B cell (primary cell): ENCODE data around the gene SFTPD. TPM values are rescaled to one million over a fixed set of nuclear protein-coding genes. Genes with fewer than 3 reads are reported as not detected.

Experiments used
- ATAC-seq: fragments of 200-7000 bp; cut with Tn5 transposase; one replicate; pipeline ENCODE4 v1.10.0; 2021; ENCODE audit warnings: low read depth, mild to moderate bottlenecking, moderate number of reproducible peaks, moderate library complexity
- CTCF ChIA-PET: fragments of 350-600 bp; sonication (Branson Sonifier 250); formaldehyde crosslinking; loops from one replicate; lab custom pipeline; 2021; ENCODE audit warnings: antibody characterized with exemption, inconsistent platforms; lab: Charles Lee
- POLR2A ChIA-PET: fragments of 350-600 bp; sonication (Branson Sonifier 250); formaldehyde crosslinking; loops from one replicate; lab custom pipeline; 2021; ENCODE audit warnings: antibody characterized with exemption; lab: Charles Lee
- DNase-seq: peaks from one replicate; pipeline ENCODE4 v3.0.0; 2013
- H2AFZ ChIP-seq: 2 replicates; pipeline ENCODE4 v1.6.1; 2012; ENCODE audit warnings: mild to moderate bottlenecking, low read depth, low read length; ENCODE audit not compliant: insufficient read depth, poor library complexity, severe bottlenecking
- H3K27ac ChIP-seq, 2 donors: 1 replicate in 1 of 2; 2 replicates in 1 of 2; pipeline ENCODE4 v1.5.1; 2012 to 2013; ENCODE audit warnings: low read length in 2 of 2, mild to moderate bottlenecking in 2 of 2, moderate library complexity in 1 of 2
- H3K27me3 ChIP-seq, 4 experiments: fragments of 200-600 bp in 1 of 4; sonication (generic) in 1 of 4; replicated peaks in 1 of 4; 1 replicate in 2 of 4; 2 replicates in 2 of 4; pipeline versions ENCODE4 v1.6.1 to v1.7.0; 2013 to 2016; ENCODE audit warnings: low read length in 3 of 4, mild to moderate bottlenecking in 2 of 4, mixed read lengths in 1 of 4, moderate library complexity in 1 of 4; ENCODE audit not compliant: insufficient read depth in 4 of 4, control insufficient read depth in 3 of 4; ENCODE audit errors: control extremely low read depth in 1 of 4
- H3K36me3 ChIP-seq, 2 experiments: replicated peaks in 1 of 2; 1 replicate in 1 of 2; 2 replicates in 1 of 2; pipeline versions ENCODE4 v1.6.1 to v1.7.1; 2013; ENCODE audit warnings: low read length in 1 of 2; ENCODE audit not compliant: insufficient read depth in 2 of 2, control insufficient read depth in 1 of 2; ENCODE audit errors: control extremely low read depth in 1 of 2, extremely low read depth in 1 of 2
- H3K4me1 ChIP-seq, 2 donors: fragments of 200-600 bp in 1 of 2; sonication (generic) in 1 of 2; 1 replicate in 1 of 2; 2 replicates in 1 of 2; pipeline versions ENCODE4 v1.5.1 to v1.6.1; 2013 to 2017; ENCODE audit warnings: low read length in 2 of 2; ENCODE audit not compliant: control insufficient read depth in 2 of 2, insufficient read depth in 2 of 2
- H3K4me2 ChIP-seq: replicated peaks from 2 replicates; pipeline ENCODE3; 2012; ENCODE audit warnings: mild to moderate bottlenecking, low read depth, low read length; ENCODE audit not compliant: poor library complexity, severe bottlenecking
- H3K4me3 ChIP-seq, 5 experiments: fragments of 200-600 bp in 1 of 5; sonication (generic) in 1 of 5; 1 replicate in 3 of 5; 2 replicates in 2 of 5; pipeline versions ENCODE4 v1.5.1 to v1.7.0; 2011 to 2016; ENCODE audit warnings: low read length in 4 of 5, mild to moderate bottlenecking in 4 of 5, low read depth in 2 of 5, control low read depth in 1 of 5, moderate library complexity in 1 of 5; ENCODE audit not compliant: insufficient read depth in 1 of 5; ENCODE audit errors: control extremely low read depth in 1 of 5, extremely low read depth in 1 of 5
- H3K79me2 ChIP-seq: fragments of 200-600 bp; sonication (generic); one replicate; pipeline ENCODE4 v1.6.0; 2016; ENCODE audit warnings: low read length; ENCODE audit not compliant: control insufficient read depth, insufficient read depth
- H3K9ac ChIP-seq: fragments of 200-600 bp; sonication (generic); 2 replicates; pipeline ENCODE4 v1.6.1; 2017; ENCODE audit warnings: mild to moderate bottlenecking, low read length, moderate library complexity
- H3K9me3 ChIP-seq, 3 donors: one replicate each; pipeline versions ENCODE4 v1.6.1 to v1.7.1; 2013; ENCODE audit warnings: low read length in 2 of 3; ENCODE audit not compliant: control insufficient read depth in 2 of 3, insufficient read depth in 1 of 3; ENCODE audit errors: control extremely low read depth in 1 of 3
- H4K20me1 ChIP-seq: 2 replicates; pipeline ENCODE4 v1.6.0; 2012; ENCODE audit warnings: mild to moderate bottlenecking, low read length; ENCODE audit not compliant: insufficient read depth, control insufficient read depth, poor library complexity, severe bottlenecking
- H3K27ac Mint-ChIP-seq: one replicate; pipeline ENCODE4 v1.8.0; 2021; ENCODE audit warnings: mixed read lengths
- H3K27me3 Mint-ChIP-seq: one replicate; pipeline ENCODE4 v1.8.0; 2021; ENCODE audit warnings: mixed read lengths
- H3K4me1 Mint-ChIP-seq: one replicate; pipeline ENCODE4 v1.8.0; 2021; ENCODE audit warnings: mixed read lengths
- H3K4me3 Mint-ChIP-seq: one replicate; pipeline ENCODE4 v1.8.0; 2021; ENCODE audit warnings: mixed read lengths
- H3K9me3 Mint-ChIP-seq: one replicate; pipeline ENCODE4 v1.8.0; 2022; ENCODE audit warnings: mixed read lengths; ENCODE audit not compliant: insufficient read depth
- EZH2 ChIP-seq: IDR thresholded peaks from 2 replicates; pipeline ENCODE4 v1.6.1; 2012; ENCODE audit warnings: borderline replicate concordance, low read depth, mild to moderate bottlenecking, moderate library complexity, low read length; ENCODE audit not compliant: insufficient read depth, poor library complexity, severe bottlenecking
- WGBS: methylation state at CpG from one replicate; pipeline ENCODE4 v1.1.5; 2013; ENCODE audit warnings: missing lambda C conversion rate; ENCODE audit not compliant: insufficient coverage; 5-methylcytosine and 5-hydroxymethylcytosine counted together
- intact Hi-C: fragments of 100-400 bp; cut with micrococcal nuclease; formaldehyde crosslinking; loops from one replicate; pipeline ENCODE4 v1.10.0; 2022
- polyA plus RNA-seq: library from polyadenylated mRNA; depleted of rRNA; stranded (reverse); fragments of >200 nt; gene quantifications from 2 replicates; pipeline ENCODE4 v1.2.3, GENCODE V29; 2012
- total RNA-seq, 2 donors: library from RNA; stranded (reverse); fragments of 120-200 nt in 1 of 2; gene quantifications; 1 replicate in 1 of 2; 2 replicates in 1 of 2; pipeline versions ENCODE4 v1.2.3 to v1.2.4, GENCODE V29; 2013 to 2022
- TF ChIP-seq, protein P1 (sequence below): fragments of 200-600 bp; IDR thresholded peaks from one replicate; pipeline ENCODE4 v1.8.0; 2022; ENCODE audit warnings: antibody characterized with exemption, mild to moderate bottlenecking

SFTPD gene
- total and polyA plus RNA-seq, 2 donors (not counting 1 experiment from before 2014, with no cell fraction given) = 0.24 to 0.59 TPM

- Mint-ChIP-seq H3K27me3 (peaks cover 3% of the 10 kb centered on the region), H3K4me1 (peaks cover 35% of the 10 kb centered on the region), H3K4me3 (no peak overlapping the region), H3K27ac (no peak overlapping the region), H3K9me3 (no peaks in the 10 kb centered on the region)
- no peak for TF ChIP-seq EZH2
- TF ChIP-seq, protein P1, sequence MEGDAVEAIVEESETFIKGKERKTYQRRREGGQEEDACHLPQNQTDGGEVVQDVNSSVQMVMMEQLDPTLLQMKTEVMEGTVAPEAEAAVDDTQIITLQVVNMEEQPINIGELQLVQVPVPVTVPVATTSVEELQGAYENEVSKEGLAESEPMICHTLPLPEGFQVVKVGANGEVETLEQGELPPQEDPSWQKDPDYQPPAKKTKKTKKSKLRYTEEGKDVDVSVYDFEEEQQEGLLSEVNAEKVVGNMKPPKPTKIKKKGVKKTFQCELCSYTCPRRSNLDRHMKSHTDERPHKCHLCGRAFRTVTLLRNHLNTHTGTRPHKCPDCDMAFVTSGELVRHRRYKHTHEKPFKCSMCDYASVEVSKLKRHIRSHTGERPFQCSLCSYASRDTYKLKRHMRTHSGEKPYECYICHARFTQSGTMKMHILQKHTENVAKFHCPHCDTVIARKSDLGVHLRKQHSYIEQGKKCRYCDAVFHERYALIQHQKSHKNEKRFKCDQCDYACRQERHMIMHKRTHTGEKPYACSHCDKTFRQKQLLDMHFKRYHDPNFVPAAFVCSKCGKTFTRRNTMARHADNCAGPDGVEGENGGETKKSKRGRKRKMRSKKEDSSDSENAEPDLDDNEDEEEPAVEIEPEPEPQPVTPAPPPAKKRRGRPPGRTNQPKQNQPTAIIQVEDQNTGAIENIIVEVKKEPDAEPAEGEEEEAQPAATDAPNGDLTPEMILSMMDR = no peak
- 97% methylated on average over 4 of the region's 8 CpGs for WGBS
- no peaks in the 10 kb centered on the region for H3K9me3 ChIP-seq
- no peaks in the 10 kb centered on the region for H3K27me3 ChIP-seq
- peaks cover 30 to 32% of the 10 kb centered on the region in 2 donors for H3K4me1 ChIP-seq
- H3K9ac ChIP-seq = no peak overlapping the region
- H3K4me2 ChIP-seq = no peak overlapping the region
- H3K27ac ChIP-seq = no peak overlapping the region
- DNase-seq = no peak
- ChIA-PET POLR2A (no interaction called here), CTCF (no interaction called here)
- H3K4me3 ChIP-seq = no peak overlapping the region
- ATAC-seq = no peak
- intact Hi-C loops = no loop called here
- H2AFZ ChIP-seq = no peak overlapping the region
- H3K79me2 ChIP-seq = no peaks in the 10 kb centered on the region
- H3K36me3 ChIP-seq = no peaks in the 10 kb centered on the region
- no peaks in the 10 kb centered on the region for H4K20me1 ChIP-seq
Observed at GRCh38 chr10:79942261-79943185, 6.4 kb downstream of the SFTPD start.

DNA sequence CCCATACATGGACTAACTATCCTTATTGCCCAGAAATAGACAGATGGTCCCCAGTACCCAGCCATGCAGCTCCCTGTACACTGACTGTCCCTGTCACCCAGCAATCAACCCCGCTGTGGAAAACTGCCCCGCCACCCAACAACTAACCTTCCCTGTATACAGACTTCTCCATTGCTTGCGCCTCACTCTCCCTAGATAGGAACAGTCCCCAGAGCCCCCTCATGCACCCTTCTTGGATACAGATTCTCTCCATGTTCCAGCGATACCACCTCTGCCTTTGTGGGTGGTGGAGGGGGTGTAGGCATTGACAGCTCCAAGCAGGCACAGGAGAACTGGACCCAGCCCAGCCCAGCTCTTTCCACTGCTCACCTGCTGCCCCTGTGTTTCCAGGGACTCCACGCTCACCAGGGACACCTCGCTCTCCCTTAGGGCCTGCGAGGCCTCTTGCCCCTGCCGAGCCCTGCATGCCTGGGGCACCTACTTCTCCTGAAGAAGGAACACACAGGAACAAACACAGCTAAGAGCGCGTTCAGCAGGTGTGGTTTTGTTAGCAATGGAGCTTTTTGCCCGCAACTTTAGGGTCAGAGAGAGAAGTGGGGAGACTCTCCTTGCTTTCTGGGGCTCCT, 7.2 kb downstream of the SFTPD start:
- no peak overlapping the region for H3K4me3 Mint-ChIP-seq
- no peak overlapping the region for H3K27ac Mint-ChIP-seq
- Histone ChIP-seq H3K9me3 (no peaks in the 10 kb centered on the region), H3K27me3 (no peaks in the 10 kb centered on the region), H3K27ac (no peak overlapping the region), H3K79me2 (no peaks in the 10 kb centered on the region), H2AFZ (no peak overlapping the region), H3K4me3 (no peak overlapping the region), H3K36me3 (no peaks in the 10 kb centered on the region), H3K9ac (no peak overlapping the region), H4K20me1 (no peaks in the 10 kb centered on the region), H3K4me2 (no peak overlapping the region), H3K4me1 (peaks cover 38 to 40% of the 10 kb centered on the region in 2 donors)
- ATAC-seq = no peak
- intact Hi-C loops = no loop called here
- POLR2A ChIA-PET = no interaction called here
- peaks cover 3% of the 10 kb centered on the region for H3K27me3 Mint-ChIP-seq
- no peak for DNase-seq
- TF ChIP-seq, protein P1 = no peak
- TF ChIP-seq EZH2 = no peak
- 98% methylated on average over 9 of the region's 11 CpGs for WGBS
- no peaks in the 10 kb centered on the region for H3K9me3 Mint-ChIP-seq
- H3K4me1 Mint-ChIP-seq = peaks cover 43% of the 10 kb centered on the region
- CTCF ChIA-PET = no interaction called here
